C4-2B (cell line): Measurements from ENCODE around the gene CHKA.

Experiments used
- H3K27ac ChIP-seq: fragments of 450-650 bp; 2 replicates; pipeline ENCODE4 v1.5.1; 2017
- CTCF ChIP-seq: fragments of 450-650 bp; conservative IDR thresholded peaks from 2 replicates; pipeline ENCODE4 v1.5.1; 2017; ENCODE audit warnings: mild to moderate bottlenecking
- ZFX ChIP-seq: fragments of 450-650 bp; IDR thresholded peaks from 2 replicates; pipeline ENCODE4 v1.6.1; 2017

CHKA gene

GRCh38 chr11:68053981-68054812 lies 67.0 kb downstream of the CHKA start:
- TF ChIP-seq ZFX (no peak), CTCF (no peak)
- H3K27ac ChIP-seq: no peak overlapping the region

- TF ChIP-seq CTCF (no peak), ZFX (no peak)
- H3K27ac ChIP-seq: no peak overlapping the region
Measured at GRCh38 chr11:68053117-68053516, 68.1 kb downstream of the CHKA start.

GRCh38 chr11:68052137-68052873 lies 68.9 kb downstream of the CHKA start:
- TF ChIP-seq CTCF: no peak
- TF ChIP-seq ZFX: no peak
- no peak overlapping the region for H3K27ac ChIP-seq

- no peak for TF ChIP-seq ZFX
- TF ChIP-seq CTCF: no peak
- no peak overlapping the region for H3K27ac ChIP-seq
Measured at GRCh38 chr11:68051191-68052136, 69.7 kb downstream of the CHKA start.

GRCh38 chr11:68050371-68050841 lies 70.8 kb downstream of the CHKA start:
- no peak overlapping the region for H3K27ac ChIP-seq
- TF ChIP-seq ZFX (no peak), CTCF (no peak)

GRCh38 chr11:68049509-68050370 lies 71.4 kb downstream of the CHKA start:
- no peak overlapping the region for H3K27ac ChIP-seq
- TF ChIP-seq CTCF (no peak), ZFX (no peak)
